Ascending aorta (tissue), 2 donors: ENCODE measurements around the gene TTC16. TPM values are rescaled to one million over a fixed set of nuclear protein-coding genes. Genes with fewer than 3 reads are reported as not detected.

ENCODE experiments used
- DNase-seq, 2 donors: peaks; one replicate each; pipeline ENCODE4 v3.0.0-alpha.2; 2019; ENCODE audit warnings: low spot score in 2 of 2
- H3K27ac ChIP-seq, 2 donors: fragments of 200-600 bp; sonication (generic); one replicate each; pipeline ENCODE4 v1.5.1; 2016 to 2017; ENCODE audit warnings: mild to moderate bottlenecking in 1 of 2
- H3K27me3 ChIP-seq: fragments of 200-600 bp; sonication (generic); one replicate; pipeline ENCODE4 v1.5.1; 2017
- H3K36me3 ChIP-seq, 2 donors: fragments of 200-600 bp; sonication (generic); one replicate each; pipeline ENCODE4 v1.5.1; 2016
- H3K4me1 ChIP-seq, 2 donors: fragments of 200-600 bp; sonication (generic); one replicate each; pipeline ENCODE4 v1.5.1; 2016 to 2017; ENCODE audit warnings: mild to moderate bottlenecking in 1 of 2
- H3K4me3 ChIP-seq, 2 donors: fragments of 200-600 bp; sonication (generic); one replicate each; pipeline ENCODE4 v1.5.1; 2016 to 2017; ENCODE audit warnings: mild to moderate bottlenecking in 1 of 2
- H3K9me3 ChIP-seq, 2 donors: fragments of 200-600 bp; sonication (generic); one replicate each; pipeline ENCODE4 v1.5.1; 2016
- intact Hi-C: fragments of 100-400 bp; cut with DNase I; formaldehyde crosslinking; loops from one replicate; pipeline ENCODE4 v1.15.1; 2023
- total RNA-seq: library from RNA; depleted of rRNA; stranded (reverse); fragments of >200 nt; gene quantifications from one replicate; pipeline ENCODE4 v1.1.0, GENCODE V29; 2016
- TF ChIP-seq, protein P1 (sequence below), 3 experiments: fragments of 200-600 bp in 2 of 3; fragments of 450-650 bp in 1 of 3; sonication (generic) in 2 of 3; IDR thresholded peaks; one replicate each; pipeline ENCODE4 v1.5.1; 2016 to 2019; ENCODE audit warnings: antibody characterized with exemption in 3 of 3, mild to moderate bottlenecking in 1 of 3, moderate library complexity in 1 of 3

The TTC16 gene
- total RNA-seq, 1 donor from 2014 or later, result not detected

DNA sequence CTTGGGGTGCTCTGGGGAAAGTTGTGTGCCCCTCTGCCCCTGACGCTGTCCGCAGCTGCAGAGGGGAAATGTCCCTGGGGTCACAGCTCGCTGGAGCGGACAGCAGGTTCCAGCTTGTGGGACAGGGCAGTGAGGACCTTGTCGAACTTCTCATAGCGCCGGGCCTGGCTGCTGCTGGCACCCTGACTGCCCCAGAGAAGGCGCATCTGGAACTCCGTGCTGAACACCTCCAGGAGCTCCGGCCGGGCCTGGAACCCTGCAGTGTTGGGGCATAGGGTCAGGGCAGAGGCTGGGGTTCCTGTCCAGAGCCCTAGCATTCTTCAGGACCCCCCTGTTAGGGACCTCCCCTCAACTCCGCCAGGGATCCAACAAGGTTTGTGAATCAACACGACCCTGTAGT lies 22.8 kb downstream of the TTC16 start:
- intact Hi-C loops, result loop anchor here (5.0 kb wide), 1 partner anchor 126 kb away; the partner anchor contains the start of gene STXBP1
- DNase-seq, result no peak
- no peaks in the 10 kb centered on the region for H3K27me3 ChIP-seq
- H3K9me3 ChIP-seq, result no peaks in the 10 kb centered on the region
- no peak overlapping the region for H3K27ac ChIP-seq
- H3K4me1 ChIP-seq, result peaks cover 6 to 7% of the 10 kb centered on the region in 2 donors
- TF ChIP-seq, protein P1, sequence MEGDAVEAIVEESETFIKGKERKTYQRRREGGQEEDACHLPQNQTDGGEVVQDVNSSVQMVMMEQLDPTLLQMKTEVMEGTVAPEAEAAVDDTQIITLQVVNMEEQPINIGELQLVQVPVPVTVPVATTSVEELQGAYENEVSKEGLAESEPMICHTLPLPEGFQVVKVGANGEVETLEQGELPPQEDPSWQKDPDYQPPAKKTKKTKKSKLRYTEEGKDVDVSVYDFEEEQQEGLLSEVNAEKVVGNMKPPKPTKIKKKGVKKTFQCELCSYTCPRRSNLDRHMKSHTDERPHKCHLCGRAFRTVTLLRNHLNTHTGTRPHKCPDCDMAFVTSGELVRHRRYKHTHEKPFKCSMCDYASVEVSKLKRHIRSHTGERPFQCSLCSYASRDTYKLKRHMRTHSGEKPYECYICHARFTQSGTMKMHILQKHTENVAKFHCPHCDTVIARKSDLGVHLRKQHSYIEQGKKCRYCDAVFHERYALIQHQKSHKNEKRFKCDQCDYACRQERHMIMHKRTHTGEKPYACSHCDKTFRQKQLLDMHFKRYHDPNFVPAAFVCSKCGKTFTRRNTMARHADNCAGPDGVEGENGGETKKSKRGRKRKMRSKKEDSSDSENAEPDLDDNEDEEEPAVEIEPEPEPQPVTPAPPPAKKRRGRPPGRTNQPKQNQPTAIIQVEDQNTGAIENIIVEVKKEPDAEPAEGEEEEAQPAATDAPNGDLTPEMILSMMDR (IDR thresholded peaks at IDR 0.05), result no peak
- H3K36me3 ChIP-seq, result no peaks in the 10 kb centered on the region
- H3K4me3 ChIP-seq, result no peak overlapping the region

DNA sequence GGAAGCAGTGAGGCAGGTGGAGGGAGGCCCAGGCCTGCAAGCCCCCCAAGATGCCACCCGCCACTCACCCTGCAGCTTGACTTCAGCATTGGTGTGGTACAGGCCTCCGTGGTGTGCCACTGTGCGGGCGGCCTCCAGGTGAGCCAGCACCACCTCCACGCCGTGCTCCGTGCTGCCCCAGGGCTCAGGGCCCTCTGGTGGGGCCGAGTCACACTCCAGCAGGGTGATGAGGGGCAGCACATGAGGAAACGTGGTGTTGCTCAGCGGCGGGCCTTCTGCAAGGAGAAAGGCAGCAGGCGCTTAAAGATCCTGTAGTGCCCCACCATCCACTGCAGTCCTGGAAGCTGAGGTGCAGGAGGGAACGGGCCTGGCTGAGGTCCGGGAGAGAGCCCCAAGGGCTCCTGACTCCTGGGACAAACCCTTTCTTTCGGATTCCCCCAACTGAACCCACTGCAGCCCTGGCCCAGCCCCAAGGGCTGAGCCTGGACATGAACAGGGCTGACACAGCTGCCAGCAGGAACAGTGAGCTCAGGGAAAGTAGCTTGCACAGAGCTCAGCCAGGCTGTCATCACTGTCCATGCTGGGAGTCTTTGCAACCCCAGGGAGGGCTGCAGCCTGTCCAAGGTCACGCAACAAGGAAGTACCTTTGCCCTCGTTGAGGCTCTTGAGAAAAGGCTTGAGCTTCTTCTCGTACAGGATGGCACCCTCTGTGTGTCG lies 23.9 kb downstream of the TTC16 start:
- TF ChIP-seq, protein P1 (IDR thresholded peaks at IDR 0.05), result no peak
- no peaks in the 10 kb centered on the region for H3K36me3 ChIP-seq
- H3K9me3 ChIP-seq, result no peaks in the 10 kb centered on the region
- no peaks in the 10 kb centered on the region for H3K27me3 ChIP-seq
- H3K4me3 ChIP-seq, result no peak overlapping the region
- no peak for DNase-seq
- peak overlapping the region in 1 of 2 donors; percentile 8 for H3K27ac ChIP-seq
- H3K4me1 ChIP-seq, result no peaks in the 10 kb centered on the region
- intact Hi-C loops, result loop anchor here (5.0 kb wide), 1 partner anchor 127 kb away; the partner anchor contains the start of gene STXBP1

DNA sequence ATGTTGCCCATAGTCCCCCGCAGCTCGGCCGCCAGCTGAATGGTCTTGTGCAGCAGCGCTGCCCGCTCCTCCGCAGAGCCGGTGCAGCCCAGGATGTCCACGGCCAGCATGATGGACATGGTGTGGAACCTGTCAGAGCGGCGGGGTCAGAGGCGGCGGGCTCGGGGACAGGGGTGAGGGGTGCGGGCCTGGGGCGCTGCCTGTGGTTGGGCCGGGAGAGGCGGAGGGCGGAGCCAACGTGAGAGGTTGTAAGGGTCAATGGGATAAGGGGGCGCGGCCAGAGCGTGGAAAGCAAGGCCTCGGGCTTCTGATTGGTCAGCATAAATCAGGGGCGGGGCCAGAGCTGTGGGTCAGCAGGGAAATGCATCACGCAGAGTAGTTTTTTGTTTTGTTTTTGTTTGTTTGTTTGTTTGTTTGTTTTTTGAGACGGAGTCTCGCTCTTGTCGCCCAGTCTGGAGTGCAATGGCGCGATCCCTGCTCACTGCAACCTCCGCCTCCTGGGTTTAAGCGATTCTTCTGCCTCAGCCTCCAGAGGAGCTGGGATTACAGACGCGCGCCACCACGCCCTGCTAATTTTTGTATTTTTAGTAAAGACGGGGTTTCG lies 26.1 kb downstream of the TTC16 start:
- intact Hi-C loops, result no loop called here
- TF ChIP-seq, protein P1 (IDR thresholded peaks at IDR 0.05), result no peak
- Histone ChIP-seq H3K4me3 (no peak overlapping the region), H3K27ac (no peak overlapping the region), H3K36me3 (no peaks in the 10 kb centered on the region), H3K9me3 (no peaks in the 10 kb centered on the region), H3K4me1 (no peaks in the 10 kb centered on the region), H3K27me3 (no peaks in the 10 kb centered on the region)
- DNase-seq, result no peak

DNA sequence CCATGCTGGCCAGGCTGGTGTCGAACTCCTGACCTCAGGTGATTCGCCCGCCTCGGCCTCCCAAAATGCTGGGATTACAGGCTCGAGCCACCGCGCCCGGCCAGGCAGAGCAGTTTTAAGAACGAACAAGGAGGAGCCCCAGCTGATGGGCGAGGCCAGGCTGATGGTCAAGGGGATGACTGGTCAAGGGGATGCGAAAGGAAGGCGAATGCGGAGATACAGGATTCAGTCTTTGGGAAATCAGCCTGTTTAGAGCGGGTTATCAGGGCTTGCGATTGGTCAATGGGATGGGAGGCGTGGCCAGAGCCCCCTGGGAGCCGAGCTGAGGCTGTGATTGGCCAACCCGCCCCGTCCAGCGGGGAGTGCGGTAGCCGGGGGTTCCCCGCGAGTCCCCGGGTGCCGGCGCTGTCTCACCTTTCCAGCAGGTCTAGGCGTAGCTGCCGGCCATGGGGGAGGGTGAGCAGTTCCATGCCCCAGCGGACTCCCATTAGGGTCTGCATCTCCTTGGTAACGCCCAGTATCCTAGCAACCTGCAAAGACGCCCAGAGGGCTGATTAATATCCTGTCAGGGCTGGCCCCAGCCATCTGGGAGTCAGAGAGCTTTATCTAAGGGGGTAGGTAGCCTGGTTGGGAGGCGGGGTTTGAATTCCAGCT lies 26.7 kb downstream of the TTC16 start:
- H3K36me3 ChIP-seq, result no peaks in the 10 kb centered on the region
- no peaks in the 10 kb centered on the region for H3K9me3 ChIP-seq
- no peaks in the 10 kb centered on the region for H3K4me1 ChIP-seq
- no peak for DNase-seq
- TF ChIP-seq, protein P1 (IDR thresholded peaks at IDR 0.05), result no peak
- H3K4me3 ChIP-seq, result no peak overlapping the region
- no peak overlapping the region for H3K27ac ChIP-seq
- H3K27me3 ChIP-seq, result no peaks in the 10 kb centered on the region
- intact Hi-C loops, result no loop called here

DNA sequence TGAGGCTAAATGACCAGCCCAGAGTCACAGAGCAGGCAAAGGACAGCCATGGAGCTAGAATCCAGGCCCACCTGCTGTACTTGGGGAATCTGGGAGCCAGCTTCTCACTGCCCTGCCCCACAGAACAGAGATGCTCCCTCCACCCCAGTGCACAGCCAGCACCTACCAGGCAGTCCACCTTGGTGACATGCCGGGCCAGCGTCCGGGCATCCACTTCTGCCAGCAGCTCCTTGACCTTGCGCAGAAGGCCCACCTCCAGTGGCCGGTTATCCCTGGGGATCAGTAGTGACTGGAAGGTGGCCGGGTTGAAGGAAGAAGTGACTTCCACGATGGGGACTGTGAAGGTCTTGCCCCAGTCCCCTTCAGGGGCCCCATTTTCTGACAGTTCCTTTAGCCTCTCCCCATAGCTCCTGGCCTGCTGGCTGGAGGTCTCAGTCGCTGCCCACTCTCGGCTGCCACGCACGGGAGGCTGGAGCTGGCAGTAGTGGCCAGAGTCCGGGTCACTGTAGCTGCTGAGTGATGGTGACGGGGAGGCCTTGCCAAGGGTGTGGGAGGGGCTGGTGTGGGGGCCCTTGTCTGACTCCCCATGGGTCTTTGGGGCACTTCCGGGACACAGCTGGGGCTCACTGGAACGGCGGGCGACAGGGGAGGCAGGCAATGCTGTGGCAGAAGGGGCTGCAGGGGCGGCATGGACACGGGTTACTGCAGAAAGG lies 28.7 kb downstream of the TTC16 start:
- TF ChIP-seq, protein P1 (IDR thresholded peaks at IDR 0.05), result no peak
- no peaks in the 10 kb centered on the region for H3K4me1 ChIP-seq
- H3K27ac ChIP-seq, result no peak overlapping the region
- intact Hi-C loops, result no loop called here
- no peaks in the 10 kb centered on the region for H3K27me3 ChIP-seq
- H3K9me3 ChIP-seq, result no peaks in the 10 kb centered on the region
- H3K4me3 ChIP-seq, result no peak overlapping the region
- DNase-seq, result no peak
- H3K36me3 ChIP-seq, result peaks cover 0 to 2% of the 10 kb centered on the region in 2 donors
